Type B pancreatic cell (in vitro differentiated cells): ENCODE data around the gene POU6F2. TPM values are rescaled to one million over a fixed set of nuclear protein-coding genes. Genes with fewer than 3 reads are reported as not detected.

Source experiments
- DNase-seq: peaks from one replicate; pipeline ENCODE4 v3.0.0; 2021; ENCODE audit warnings: mixed read lengths; ENCODE audit not compliant: unreplicated experiment; ENCODE audit errors: extremely low spot score
- H3K27ac Mint-ChIP-seq: 2 replicates; pipeline ENCODE4 v1.8.0; 2021; ENCODE audit warnings: mild to moderate bottlenecking, mixed read lengths
- H3K27me3 Mint-ChIP-seq: 2 replicates; pipeline ENCODE4 v1.8.0; 2021; ENCODE audit warnings: mixed read lengths
- H3K36me3 Mint-ChIP-seq: 2 replicates; pipeline ENCODE4 v1.8.0; 2021; ENCODE audit warnings: mixed read lengths
- H3K4me1 Mint-ChIP-seq: one replicate; pipeline ENCODE4 v1.8.0; 2021; ENCODE audit warnings: mixed read lengths; ENCODE audit not compliant: unreplicated experiment
- H3K4me3 Mint-ChIP-seq: 2 replicates; pipeline ENCODE4 v1.8.0; 2021; ENCODE audit warnings: mild to moderate bottlenecking, mixed read lengths
- H3K9me3 Mint-ChIP-seq: 2 replicates; pipeline ENCODE4 v1.8.0; 2021; ENCODE audit warnings: mixed read lengths
- CTCF ChIP-seq: fragments of 200-600 bp; sonication (generic); conservative IDR thresholded peaks from 2 replicates; pipeline ENCODE4 v1.5.0; 2021; ENCODE audit warnings: antibody characterized with exemption, mild to moderate bottlenecking
- total RNA-seq: library from RNA; stranded (reverse); gene quantifications from 2 replicates; pipeline ENCODE4 v1.2.1, GENCODE V29; 2021; ENCODE audit warnings: low replicate concordance

POU6F2 gene
- total RNA-seq, 1 donor from 2014 or later: 1.4 TPM

GRCh38 chr7:39384386-39384785 is 406.7 kb downstream of the POU6F2 start:
- no peaks in the 10 kb centered on the region for H3K9me3 Mint-ChIP-seq

GRCh38 chr7:39386718-39387117 is 409.0 kb downstream of the POU6F2 start:
- no peaks in the 10 kb centered on the region for H3K36me3 Mint-ChIP-seq
- no peaks in the 10 kb centered on the region for H3K9me3 Mint-ChIP-seq
- H3K4me3 Mint-ChIP-seq: no peak overlapping the region
- TF ChIP-seq CTCF: no peak
- H3K4me1 Mint-ChIP-seq: no peaks in the 10 kb centered on the region
- no peak overlapping the region for H3K27ac Mint-ChIP-seq
- DNase-seq: no peak
- H3K27me3 Mint-ChIP-seq: peaks cover 12% of the 10 kb centered on the region

More at GRCh38 chr7:39384386-39384785, 406.7 kb downstream of the POU6F2 start:
- Mint-ChIP-seq H3K4me3 (no peak overlapping the region), H3K27me3 (peaks cover 7% of the 10 kb centered on the region), H3K4me1 (no peaks in the 10 kb centered on the region), H3K36me3 (no peaks in the 10 kb centered on the region), H3K27ac (no peak overlapping the region)
- DNase-seq: no peak
- no peak for TF ChIP-seq CTCF

GRCh38 chr7:39392151-39392550 is 414.4 kb downstream of the POU6F2 start:
- Mint-ChIP-seq H3K4me1 (no peaks in the 10 kb centered on the region), H3K27ac (no peak overlapping the region), H3K4me3 (no peak overlapping the region), H3K9me3 (no peaks in the 10 kb centered on the region), H3K27me3 (peaks cover 28% of the 10 kb centered on the region), H3K36me3 (no peaks in the 10 kb centered on the region)
- DNase-seq: no peak
- TF ChIP-seq CTCF: no peak

GRCh38 chr7:39394105-39394680 is 416.5 kb downstream of the POU6F2 start:
- peaks cover 26% of the 10 kb centered on the region for H3K27me3 Mint-ChIP-seq
- no peaks in the 10 kb centered on the region for H3K36me3 Mint-ChIP-seq
- H3K4me1 Mint-ChIP-seq: no peaks in the 10 kb centered on the region
- no peak overlapping the region for H3K27ac Mint-ChIP-seq
- TF ChIP-seq CTCF: no peak
- no peak for DNase-seq
- no peak overlapping the region for H3K4me3 Mint-ChIP-seq
- no peaks in the 10 kb centered on the region for H3K9me3 Mint-ChIP-seq

- TF ChIP-seq CTCF: no peak
- no peak overlapping the region for H3K27ac Mint-ChIP-seq
- H3K4me1 Mint-ChIP-seq: no peaks in the 10 kb centered on the region
- H3K4me3 Mint-ChIP-seq: no peak overlapping the region
- H3K27me3 Mint-ChIP-seq: peaks cover 9% of the 10 kb centered on the region
- H3K36me3 Mint-ChIP-seq: no peaks in the 10 kb centered on the region
- no peaks in the 10 kb centered on the region for H3K9me3 Mint-ChIP-seq
- DNase-seq: no peak
Observed at GRCh38 chr7:39399458-39399857, 421.7 kb downstream of the POU6F2 start.

- no peaks in the 10 kb centered on the region for H3K4me1 Mint-ChIP-seq
- H3K4me3 Mint-ChIP-seq: no peak overlapping the region
- peaks cover 4% of the 10 kb centered on the region for H3K27me3 Mint-ChIP-seq
- no peak for TF ChIP-seq CTCF
- no peaks in the 10 kb centered on the region for H3K9me3 Mint-ChIP-seq
- H3K27ac Mint-ChIP-seq: no peak overlapping the region
- no peaks in the 10 kb centered on the region for H3K36me3 Mint-ChIP-seq
- DNase-seq: no peak
Observed at GRCh38 chr7:39399986-39400385, 422.3 kb downstream of the POU6F2 start.
